Upper lobe of left lung (tissue), 6 donors: ENCODE results near the gene DZIP1L. TPM values are rescaled to one million over a fixed set of nuclear protein-coding genes. Genes with fewer than 3 reads are reported as not detected.
"Not testable (repeated sequence)": the region's sequence is repeated elsewhere in the genome, so short reads cannot be mapped to it uniquely, and the experiment has no call there.

ENCODE experiments used
- ATAC-seq, 2 donors: fragments of 200-7000 bp; cut with Tn5 transposase; one replicate each; pipeline ENCODE4 v1.9.1; 2022; ENCODE audit warnings: mild to moderate bottlenecking in 2 of 2, moderate library complexity in 2 of 2; ENCODE audit not compliant: low FRiP score in 2 of 2
- DNase-seq, 2 donors: peaks; one replicate each; pipeline ENCODE4 v3.0.0-alpha.2; 2019 to 2020
- H3K27ac ChIP-seq, 4 donors: fragments of 200-600 bp; sonication (generic); one replicate each; pipeline ENCODE4 v1.5.1; 2016 to 2019
- H3K27me3 ChIP-seq, 4 donors: fragments of 200-600 bp; sonication (generic); one replicate each; pipeline ENCODE4 v1.5.1; 2017 to 2019
- H3K36me3 ChIP-seq, 4 donors: fragments of 200-600 bp; sonication (generic); one replicate each; pipeline ENCODE4 v1.5.1; 2016 to 2019
- H3K4me1 ChIP-seq, 4 donors: fragments of 200-600 bp; sonication (generic); one replicate each; pipeline ENCODE4 v1.5.1; 2018 to 2019
- H3K4me3 ChIP-seq, 4 donors: fragments of 200-600 bp; sonication (generic); one replicate each; pipeline ENCODE4 v1.5.1; 2017 to 2019; ENCODE audit warnings: mild to moderate bottlenecking in 2 of 4, moderate library complexity in 1 of 4
- H3K9me3 ChIP-seq, 4 donors: fragments of 200-600 bp; sonication (generic); one replicate each; pipeline ENCODE4 v1.5.1; 2018 to 2019
- EP300 ChIP-seq, 4 donors: sonication (generic); formaldehyde crosslinking; IDR thresholded peaks; one replicate each; pipeline ENCODE4 v1.5.1; 2017; ENCODE audit warnings: antibody characterized with exemption in 4 of 4, control low read depth in 2 of 4
- POLR2A ChIP-seq, 4 donors: fragments of 450-650 bp; IDR thresholded peaks; one replicate each; pipeline ENCODE4 v1.5.1; 2016 to 2017; ENCODE audit warnings: antibody characterized with exemption in 4 of 4, mild to moderate bottlenecking in 2 of 4
- POLR2AphosphoS5 ChIP-seq, 2 donors: sonication (generic); formaldehyde crosslinking; IDR thresholded peaks; one replicate each; pipeline ENCODE4 v1.5.1; 2017; ENCODE audit warnings: antibody characterized with exemption in 2 of 2
- WGBS, 2 donors: methylation state at CpG; one replicate each; pipeline ENCODE4 v1.1.5; 2017 to 2018; 5-methylcytosine and 5-hydroxymethylcytosine counted together
- total RNA-seq, 6 donors: library from RNA; depleted of rRNA in 4 of 6; stranded (reverse); fragments of >200 nt in 4 of 6; gene quantifications; one replicate each; pipeline versions ENCODE4 v1.1.0 to v1.2.1, GENCODE V29; 2016 to 2021
- TF ChIP-seq, protein P1 (sequence below), 6 experiments: fragments of 450-650 bp in 4 of 6; fragments of 200-600 bp in 2 of 6; sonication (generic) in 2 of 6; IDR thresholded peaks; one replicate each; pipeline ENCODE4 v1.5.1; 2016 to 2019; ENCODE audit warnings: antibody characterized with exemption in 6 of 6
- donor health status: DM: no; HTN: no; CAD: no; lungs with moderate emphysema.
- donor health status: DM: no; HTN: yes; CAD: no; lungs with severe emphysema.

The DZIP1L gene
- total RNA-seq, 6 donors from 2014 or later: 15.9 to 97.4 (median 24.5) TPM

DNA sequence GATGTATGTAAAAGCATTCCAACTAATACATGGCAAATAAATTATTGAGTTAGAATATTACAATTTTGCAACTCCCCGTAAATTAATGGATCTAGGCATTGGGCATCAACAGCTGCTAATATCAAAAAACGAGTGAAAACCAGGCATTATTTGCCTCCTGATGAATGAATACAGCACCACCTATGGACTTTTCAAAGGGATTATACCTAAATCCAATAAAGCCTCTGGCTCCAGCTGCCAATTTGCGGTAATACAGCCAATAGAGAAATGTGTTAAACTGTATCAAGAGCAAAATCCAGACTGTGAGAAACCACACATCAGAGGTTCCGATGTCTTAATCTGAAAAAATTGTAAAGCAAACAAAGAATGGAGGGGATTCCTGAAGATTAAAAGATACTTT lies 33.1 kb upstream of the DZIP1L start:
- 75 to 76% methylated on average over 4 of the region's 4 CpGs for WGBS, 2 donors
- ATAC-seq (no peak), DNase-seq (no peak)
- H3K36me3 ChIP-seq: no peaks in the 10 kb centered on the region
- H3K9me3 ChIP-seq: no peaks in the 10 kb centered on the region
- H3K27ac ChIP-seq: no peak overlapping the region
- no peaks in the 10 kb centered on the region for H3K27me3 ChIP-seq
- no peaks in the 10 kb centered on the region for H3K4me1 ChIP-seq
- TF ChIP-seq POLR2A (IDR thresholded peaks at IDR 0.05): no peak
- no peak for TF ChIP-seq POLR2AphosphoS5 (IDR thresholded peaks at IDR 0.05)
- TF ChIP-seq, protein P1, sequence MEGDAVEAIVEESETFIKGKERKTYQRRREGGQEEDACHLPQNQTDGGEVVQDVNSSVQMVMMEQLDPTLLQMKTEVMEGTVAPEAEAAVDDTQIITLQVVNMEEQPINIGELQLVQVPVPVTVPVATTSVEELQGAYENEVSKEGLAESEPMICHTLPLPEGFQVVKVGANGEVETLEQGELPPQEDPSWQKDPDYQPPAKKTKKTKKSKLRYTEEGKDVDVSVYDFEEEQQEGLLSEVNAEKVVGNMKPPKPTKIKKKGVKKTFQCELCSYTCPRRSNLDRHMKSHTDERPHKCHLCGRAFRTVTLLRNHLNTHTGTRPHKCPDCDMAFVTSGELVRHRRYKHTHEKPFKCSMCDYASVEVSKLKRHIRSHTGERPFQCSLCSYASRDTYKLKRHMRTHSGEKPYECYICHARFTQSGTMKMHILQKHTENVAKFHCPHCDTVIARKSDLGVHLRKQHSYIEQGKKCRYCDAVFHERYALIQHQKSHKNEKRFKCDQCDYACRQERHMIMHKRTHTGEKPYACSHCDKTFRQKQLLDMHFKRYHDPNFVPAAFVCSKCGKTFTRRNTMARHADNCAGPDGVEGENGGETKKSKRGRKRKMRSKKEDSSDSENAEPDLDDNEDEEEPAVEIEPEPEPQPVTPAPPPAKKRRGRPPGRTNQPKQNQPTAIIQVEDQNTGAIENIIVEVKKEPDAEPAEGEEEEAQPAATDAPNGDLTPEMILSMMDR (IDR thresholded peaks at IDR 0.05): no peak
- TF ChIP-seq EP300 (IDR thresholded peaks at IDR 0.05): no peak
- H3K4me3 ChIP-seq: no peak overlapping the region

DNA sequence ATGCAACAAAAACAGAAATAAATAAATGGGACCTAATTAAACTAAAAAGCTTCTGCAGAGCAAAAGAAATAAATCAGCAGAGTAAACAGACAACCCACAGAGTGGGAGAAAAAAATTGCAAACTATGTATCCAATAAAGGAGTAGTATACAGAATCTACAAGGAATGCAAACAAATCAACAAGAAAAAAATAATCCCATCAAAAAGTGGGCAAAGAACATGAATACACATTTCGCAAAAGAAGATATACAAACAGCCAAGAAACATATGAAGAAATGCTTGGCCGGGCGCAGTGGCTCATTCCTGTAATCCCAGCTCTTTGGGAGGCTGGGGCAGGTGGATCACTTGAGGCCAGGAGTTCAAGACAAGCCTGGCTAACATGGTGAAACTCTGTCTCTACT lies 26.8 kb upstream of the DZIP1L start:
- not testable (repeated sequence) for ATAC-seq, H3K9me3 ChIP-seq, DNase-seq, H3K4me3 ChIP-seq, H3K27ac ChIP-seq, H3K4me1 ChIP-seq, H3K27me3 ChIP-seq, H3K36me3 ChIP-seq
- WGBS, 2 donors: 84 to 95% methylated on average over 3 of the region's 3 CpGs

DNA sequence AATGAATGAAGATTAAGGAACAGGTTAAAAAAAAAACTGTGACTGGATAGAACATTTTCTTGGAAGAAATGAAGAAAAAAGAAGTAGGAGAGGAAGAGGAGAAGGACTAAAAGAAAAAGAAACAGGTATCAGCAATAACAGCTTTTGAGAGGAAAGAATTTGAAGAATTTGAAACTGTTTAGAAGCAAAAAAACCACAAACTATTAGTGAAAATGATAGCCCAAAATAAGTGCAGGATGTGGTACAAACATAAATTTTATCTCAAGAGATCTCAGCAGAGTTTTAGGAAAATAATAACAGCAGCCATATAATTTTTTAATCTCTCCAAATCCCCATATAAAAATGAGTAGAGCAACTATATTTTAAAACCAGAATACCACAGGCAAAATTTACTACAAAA lies 25.5 kb upstream of the DZIP1L start:
- ATAC-seq (no peak), DNase-seq (no peak)
- Histone ChIP-seq H3K27me3 (no peaks in the 10 kb centered on the region), H3K27ac (no peak overlapping the region), H3K4me1 (peaks cover 0 to 12% (median 2%) of the 10 kb centered on the region in 4 donors), H3K36me3 (no peaks in the 10 kb centered on the region), H3K9me3 (no peaks in the 10 kb centered on the region), H3K4me3 (no peak overlapping the region)
- TF ChIP-seq POLR2A (IDR thresholded peaks at IDR 0.05) (no peak), POLR2AphosphoS5 (IDR thresholded peaks at IDR 0.05) (no peak), EP300 (IDR thresholded peaks at IDR 0.05) (no peak)
- TF ChIP-seq, protein P1 (IDR thresholded peaks at IDR 0.05): no peak

DNA sequence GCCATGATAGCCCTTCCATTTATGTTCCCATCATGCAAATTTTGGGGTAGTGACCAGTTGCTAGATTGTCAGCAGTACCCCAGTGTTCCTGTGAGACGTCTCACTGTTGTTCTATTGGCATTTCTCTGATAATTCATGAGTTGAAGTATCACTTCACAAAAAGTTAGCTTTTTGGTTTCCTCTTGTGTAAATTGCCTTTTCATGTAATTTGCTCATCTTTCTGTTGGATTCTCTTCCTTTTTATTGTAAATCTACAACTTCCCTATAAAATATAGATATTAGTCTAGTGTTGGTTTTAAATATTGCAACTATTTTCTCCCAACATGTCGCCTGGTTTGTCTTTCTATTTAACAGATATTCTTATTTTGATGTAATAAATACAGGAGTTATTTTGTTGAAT lies 24.3 kb upstream of the DZIP1L start:
- TF ChIP-seq POLR2AphosphoS5 (IDR thresholded peaks at IDR 0.05): no peak
- TF ChIP-seq, protein P1 (IDR thresholded peaks at IDR 0.05): no peak
- no peak for TF ChIP-seq EP300 (IDR thresholded peaks at IDR 0.05)
- no peak for TF ChIP-seq POLR2A (IDR thresholded peaks at IDR 0.05)
- Histone ChIP-seq H3K36me3 (no peaks in the 10 kb centered on the region), H3K27ac (no peak overlapping the region), H3K4me3 (no peak overlapping the region), H3K9me3 (no peaks in the 10 kb centered on the region), H3K4me1 (peaks cover 0 to 18% (median 6%) of the 10 kb centered on the region in 4 donors), H3K27me3 (no peaks in the 10 kb centered on the region)
- WGBS, 2 donors: 60 to 69% methylated on average over 2 of the region's 2 CpGs
- no peak for ATAC-seq
- no peak for DNase-seq

DNA sequence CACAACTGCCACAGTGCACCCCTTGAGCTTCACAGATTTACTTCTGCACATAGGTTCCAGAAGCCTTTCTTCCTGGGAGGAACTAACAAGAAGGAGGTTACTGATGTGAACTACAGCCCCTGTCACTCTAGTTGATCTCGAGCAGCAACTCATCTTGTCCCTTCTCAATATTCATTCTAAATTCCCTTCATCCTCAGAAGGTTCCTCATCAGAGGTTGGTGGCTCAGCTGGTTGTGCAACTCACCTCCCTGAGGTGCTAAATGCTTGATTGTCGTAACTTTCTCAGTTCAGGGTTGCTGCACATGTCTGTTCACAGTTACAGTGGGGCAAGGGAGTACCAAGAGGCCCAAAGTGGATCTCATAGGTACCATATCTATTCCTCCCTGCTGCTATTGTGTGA lies 22.5 kb upstream of the DZIP1L start:
- no peaks in the 10 kb centered on the region for H3K36me3 ChIP-seq
- peaks cover 0 to 18% (median 6%) of the 10 kb centered on the region in 4 donors for H3K4me1 ChIP-seq
- no peaks in the 10 kb centered on the region for H3K27me3 ChIP-seq
- 47 to 71% methylated on average over 2 of the region's 2 CpGs for WGBS, 2 donors
- TF ChIP-seq POLR2AphosphoS5 (IDR thresholded peaks at IDR 0.05) (no peak), POLR2A (IDR thresholded peaks at IDR 0.05) (no peak), EP300 (IDR thresholded peaks at IDR 0.05) (no peak)
- TF ChIP-seq, protein P1 (IDR thresholded peaks at IDR 0.05): no peak
- no peaks in the 10 kb centered on the region for H3K9me3 ChIP-seq
- no peak overlapping the region for H3K4me3 ChIP-seq
- peak in 1 of 2 donors; percentile 17 for ATAC-seq
- peak in 1 of 2 donors; percentile 24 for DNase-seq
- peak overlapping the region in 1 of 4 donors; percentile 57 for H3K27ac ChIP-seq
